ENCODE data around the gene TMEM184A. TPM values are rescaled to one million over a fixed set of nuclear protein-coding genes. Genes with fewer than 3 reads are reported as not detected.

The TMEM184A gene
- polyA plus RNA-seq, 2 of the 4 experiments (the other 2 are of a cell fraction): 14.3 to 18.4 TPM

- Histone ChIP-seq H3K4me3 (no peak overlapping the region), H3K4me1 (peaks cover 12% of the 10 kb centered on the region; the same call in 2 of the 3 replicates), H3K9me3 (no peaks in the 10 kb centered on the region), H3K27ac (no peak overlapping the region), H3K4me2 (no peak overlapping the region)
- CTCF ChIA-PET: interaction anchor here (0.6 kb wide), 1 partner anchor 86 kb away, joined by 3 read pairs; no protein-coding TSS in a partner anchor
- POLR2A ChIA-PET: no interaction called here
- ATAC-seq (no peak), FAIRE-seq (no peak), DNase-seq (ENCODE audit: low read depth in 1 of 2, low spot score in 1 of 2) (no peak)
- WGBS (ENCODE audit: missing lambda C conversion rate): 63% methylated on average over 7 of the region's 7 CpGs
- TF ChIP-seq ZC3H11A (IDR thresholded peaks at IDR 0.05) (no peak), RCOR1 (IDR thresholded peaks at IDR 0.05; ENCODE audit: low read depth, low read length) (no peak), MAZ (IDR thresholded peaks at IDR 0.05; ENCODE audit: borderline replicate concordance, low read depth, low read length) (no peak), HOXA7 (CRISPR knock-in tag; IDR thresholded peaks at IDR 0.05) (no peak)
Observed at GRCh38 chr7:1575809-1576208, 19.8 kb upstream of the TMEM184A start.

- no peaks in the 10 kb centered on the region for H3K9me3 ChIP-seq
- FAIRE-seq: no peak
- CTCF ChIA-PET: no interaction called here
Observed at GRCh38 chr7:1572111-1572822, 16.3 kb upstream of the TMEM184A start.

DNA sequence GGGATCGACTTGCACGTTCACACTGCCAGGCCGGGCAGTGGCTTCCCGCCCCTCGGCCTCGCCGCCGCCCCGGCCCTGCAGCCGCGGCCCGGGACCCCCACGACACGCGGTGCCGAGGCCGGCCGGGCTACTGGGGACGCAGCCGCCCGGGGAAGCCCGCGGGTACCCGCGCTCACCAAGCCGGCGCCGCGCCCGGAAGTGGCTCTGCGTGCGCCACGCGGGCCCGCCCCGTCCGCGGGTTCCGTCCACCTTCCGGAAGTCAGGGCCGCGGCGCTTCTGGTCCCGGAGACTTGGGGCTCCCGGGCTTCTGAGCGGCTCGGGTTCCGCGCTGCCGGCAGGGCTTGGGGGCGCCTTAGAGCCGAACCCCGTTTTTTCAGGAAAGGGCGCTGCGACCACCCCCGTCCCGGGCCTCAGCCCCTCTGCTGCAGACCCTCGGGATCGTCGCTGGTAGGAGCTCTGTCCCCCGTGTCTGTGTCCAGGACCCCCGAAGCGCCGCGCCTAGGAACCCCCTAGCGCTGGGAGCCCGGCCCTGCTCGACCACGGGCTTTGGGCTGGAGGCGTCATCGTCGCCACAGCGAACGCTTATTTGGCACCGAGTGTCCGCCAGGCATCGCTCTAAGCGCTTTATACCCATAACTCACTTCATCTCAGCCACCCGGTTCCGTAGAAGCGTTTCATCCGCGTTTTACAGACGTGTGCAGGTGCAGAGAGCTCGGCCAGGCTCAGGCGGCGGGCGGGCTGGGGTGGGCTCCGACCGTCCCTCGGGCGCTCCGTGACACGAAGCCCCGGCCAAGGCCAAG is 14.0 kb upstream of the TMEM184A start, which contains the start of gene PSMG3:
Gene PSMG3, minus strand, starts transcription at position 200 of the 800 bp plus-strand sequence. CDS start 693 bp downstream, outside the sequence.
- H3K9me3 ChIP-seq: no peaks in the 10 kb centered on the region
- H3K4me3 ChIP-seq: peak within 1 kb of the TSS; percentile 83
- CTCF ChIA-PET: interaction anchor here (1.0 to 1.7 kb wide), 3 partner anchors 9 to 12 kb away, joined by 3 to 8 read pairs (median 4); no protein-coding TSS in a partner anchor
- POLR2A ChIA-PET: no interaction called here
- WGBS (ENCODE audit: missing lambda C conversion rate): 2% methylated on average over 53 of the region's 95 CpGs
- peak within 1 kb of the TSS; percentile 100 for H3K4me2 ChIP-seq
- ATAC-seq (peak; percentile 89 to 92), FAIRE-seq (no peak), DNase-seq (ENCODE audit: low read depth in 1 of 2, low spot score in 1 of 2) (peak; percentile 92 to 93)
- H3K27ac ChIP-seq: peak within 1 kb of the TSS; percentile 96 to 99
- peaks cover 44% of the 10 kb centered on the region for H3K4me1 ChIP-seq
- TF ChIP-seq NPAS2 (CRISPR knock-in tag; IDR thresholded peaks at IDR 0.05; ENCODE audit: borderline replicate concordance) (no peak), MYC (IDR thresholded peaks at IDR 0.05; ENCODE audit: borderline replicate concordance, low read length) (peak; percentile 86), HOXB13 (CRISPR knock-in tag; IDR thresholded peaks at IDR 0.05; ENCODE audit: low read depth) (no peak), ZFP36 (IDR thresholded peaks at IDR 0.05; ENCODE audit: borderline replicate concordance, partially characterized antibody) (no peak), FOSB (CRISPR knock-in tag; IDR thresholded peaks at IDR 0.05) (no peak), EHF (CRISPR knock-in tag; IDR thresholded peaks at IDR 0.05) (no peak), E2F6 (IDR thresholded peaks at IDR 0.05; ENCODE audit: borderline replicate concordance, low read depth) (no peak), USF2 (IDR thresholded peaks at IDR 0.05) (no peak), POLR2AphosphoS2 (conservative IDR thresholded peaks at IDR 0.05; ENCODE audit: low read length) (no peak), RCOR1 (IDR thresholded peaks at IDR 0.05; ENCODE audit: low read depth, low read length) (no peak), EP300 (IDR thresholded peaks at IDR 0.05) (no peak), ESRRA (IDR thresholded peaks at IDR 0.05; ENCODE audit: borderline replicate concordance, low read length) (no peak), CBX2 (IDR thresholded peaks at IDR 0.05; ENCODE audit: borderline replicate concordance, low read depth) (no peak), CEBPB (IDR thresholded peaks at IDR 0.05) (no peak), HEYL (CRISPR knock-in tag; IDR thresholded peaks at IDR 0.05) (no peak), TFCP2L1 (CRISPR knock-in tag; IDR thresholded peaks at IDR 0.05) (peak; percentile 88; the same call in 1 of the 2 replicates), SREBF2 (IDR thresholded peaks at IDR 0.05) (no peak), SMC3 (IDR thresholded peaks at IDR 0.05) (0 out of 3 replicates have a peak, but pooled peaks have one; percentile 16), MAX (IDR thresholded peaks at IDR 0.05) (peak; percentile 78), EHMT2 (IDR thresholded peaks at IDR 0.05; ENCODE audit: low read depth) (no peak), RARB (CRISPR knock-in tag; IDR thresholded peaks at IDR 0.05) (no peak), ZNF302 (CRISPR knock-in tag; IDR thresholded peaks at IDR 0.05) (no peak)

More at GRCh38 chr7:1572111-1572822, 16.3 kb upstream of the TMEM184A start:
- POLR2A ChIA-PET: no interaction called here
- TF ChIP-seq HOXB13 (CRISPR knock-in tag; IDR thresholded peaks at IDR 0.05; ENCODE audit: low read depth) (no peak), NFE2L2 (conservative IDR thresholded peaks at IDR 0.05; ENCODE audit: low read length) (no peak), PHF8 (IDR thresholded peaks at IDR 0.05; ENCODE audit: borderline replicate concordance, low read depth) (no peak), ZFP36 (IDR thresholded peaks at IDR 0.05; ENCODE audit: borderline replicate concordance, partially characterized antibody) (no peak), HES2 (IDR thresholded peaks at IDR 0.05) (no peak), HDAC2 (IDR thresholded peaks at IDR 0.05) (no peak), KDM5A (IDR thresholded peaks at IDR 0.05) (no peak), POLR2AphosphoS2 (conservative IDR thresholded peaks at IDR 0.05; ENCODE audit: low read length) (no peak)
- TF ChIP-seq, protein P1, sequence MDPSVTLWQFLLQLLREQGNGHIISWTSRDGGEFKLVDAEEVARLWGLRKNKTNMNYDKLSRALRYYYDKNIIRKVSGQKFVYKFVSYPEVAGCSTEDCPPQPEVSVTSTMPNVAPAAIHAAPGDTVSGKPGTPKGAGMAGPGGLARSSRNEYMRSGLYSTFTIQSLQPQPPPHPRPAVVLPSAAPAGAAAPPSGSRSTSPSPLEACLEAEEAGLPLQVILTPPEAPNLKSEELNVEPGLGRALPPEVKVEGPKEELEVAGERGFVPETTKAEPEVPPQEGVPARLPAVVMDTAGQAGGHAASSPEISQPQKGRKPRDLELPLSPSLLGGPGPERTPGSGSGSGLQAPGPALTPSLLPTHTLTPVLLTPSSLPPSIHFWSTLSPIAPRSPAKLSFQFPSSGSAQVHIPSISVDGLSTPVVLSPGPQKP (IDR thresholded peaks at IDR 0.05; ENCODE audit: low read depth, low read length): no peak
- DNase-seq (ENCODE audit: low read depth in 1 of 2, low spot score in 1 of 2): no peak
- no peak for ATAC-seq
- Histone ChIP-seq H3K4me3 (no peak overlapping the region), H3K27ac (peak overlapping the region in 1 of 2 experiments; percentile 99; a peak in 2 of 6 replicates), H3K4me1 (peaks cover 30% of the 10 kb centered on the region), H3K4me2 (no peak overlapping the region)
- 84% methylated on average over 7 of the region's 7 CpGs for WGBS (ENCODE audit: missing lambda C conversion rate)

Data from A549 (cell line).